GM19023 (cell line): Measurements from ENCODE around the gene MTFR1L.

Experiments
- ATAC-seq: cut with Tn5 transposase; IDR thresholded peaks from one replicate; pipeline ENCODE4 v1.9.1; 2021; ENCODE audit warnings: mild to moderate bottlenecking, moderate library complexity; ENCODE audit not compliant: unreplicated experiment

MTFR1L gene

GRCh38 chr1:25819491-25820246 lies at the start of gene MTFR1L:
Gene MTFR1L (plus strand): TSS chr1:25819954. CDS start chr1:25823105, 3,151 bp downstream.
- ATAC-seq: peak; percentile 81

GRCh38 chr1:25770541-25771220 lies 49.1 kb upstream of the MTFR1L start:
- ATAC-seq: no peak

GRCh38 chr1:25771221-25772114 lies 48.3 kb upstream of the MTFR1L start:
- no peak for ATAC-seq

- ATAC-seq: no peak
Observed at GRCh38 chr1:25772164-25772563, 47.6 kb upstream of the MTFR1L start.

- ATAC-seq: no peak
Observed at GRCh38 chr1:25772692-25773245, 47.0 kb upstream of the MTFR1L start.

- no peak for ATAC-seq
Observed at GRCh38 chr1:25773441-25774125, 46.2 kb upstream of the MTFR1L start.

- ATAC-seq: no peak
Observed at GRCh38 chr1:25774206-25774803, 45.4 kb upstream of the MTFR1L start.

- peak; percentile 48 for ATAC-seq
Observed at GRCh38 chr1:25774921-25775771, 44.6 kb upstream of the MTFR1L start.

- no peak for ATAC-seq
Observed at GRCh38 chr1:25779388-25779787, 40.4 kb upstream of the MTFR1L start.

GRCh38 chr1:25779894-25780293 lies 39.9 kb upstream of the MTFR1L start:
- ATAC-seq: no peak

GRCh38 chr1:25780318-25781129 lies 39.2 kb upstream of the MTFR1L start:
- no peak for ATAC-seq

- ATAC-seq: no peak
Observed at GRCh38 chr1:25781130-25781433, 38.7 kb upstream of the MTFR1L start.

- ATAC-seq: no peak
Observed at GRCh38 chr1:25782608-25783201, 37.0 kb upstream of the MTFR1L start.

GRCh38 chr1:25784575-25785051 lies 35.1 kb upstream of the MTFR1L start:
- no peak for ATAC-seq

GRCh38 chr1:25785333-25786067 lies 34.3 kb upstream of the MTFR1L start:
- no peak for ATAC-seq

GRCh38 chr1:25786887-25787759 lies 32.6 kb upstream of the MTFR1L start:
- ATAC-seq: no peak
